ENCODE measurements around the gene CNTRL. TPM values are rescaled to one million over a fixed set of nuclear protein-coding genes. Genes with fewer than 3 reads are reported as not detected.

CNTRL gene
- total RNA-seq, 4 donors from 2014 or later, result 20.0 to 30.2 (median 27.4) TPM

GRCh38 chr9:121075251-121076036, 689 bp downstream of the CNTRL start:
- TF ChIP-seq, protein P1, sequence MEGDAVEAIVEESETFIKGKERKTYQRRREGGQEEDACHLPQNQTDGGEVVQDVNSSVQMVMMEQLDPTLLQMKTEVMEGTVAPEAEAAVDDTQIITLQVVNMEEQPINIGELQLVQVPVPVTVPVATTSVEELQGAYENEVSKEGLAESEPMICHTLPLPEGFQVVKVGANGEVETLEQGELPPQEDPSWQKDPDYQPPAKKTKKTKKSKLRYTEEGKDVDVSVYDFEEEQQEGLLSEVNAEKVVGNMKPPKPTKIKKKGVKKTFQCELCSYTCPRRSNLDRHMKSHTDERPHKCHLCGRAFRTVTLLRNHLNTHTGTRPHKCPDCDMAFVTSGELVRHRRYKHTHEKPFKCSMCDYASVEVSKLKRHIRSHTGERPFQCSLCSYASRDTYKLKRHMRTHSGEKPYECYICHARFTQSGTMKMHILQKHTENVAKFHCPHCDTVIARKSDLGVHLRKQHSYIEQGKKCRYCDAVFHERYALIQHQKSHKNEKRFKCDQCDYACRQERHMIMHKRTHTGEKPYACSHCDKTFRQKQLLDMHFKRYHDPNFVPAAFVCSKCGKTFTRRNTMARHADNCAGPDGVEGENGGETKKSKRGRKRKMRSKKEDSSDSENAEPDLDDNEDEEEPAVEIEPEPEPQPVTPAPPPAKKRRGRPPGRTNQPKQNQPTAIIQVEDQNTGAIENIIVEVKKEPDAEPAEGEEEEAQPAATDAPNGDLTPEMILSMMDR (IDR thresholded peaks at IDR 0.05; ENCODE audit: low read depth), result no peak

DNA sequence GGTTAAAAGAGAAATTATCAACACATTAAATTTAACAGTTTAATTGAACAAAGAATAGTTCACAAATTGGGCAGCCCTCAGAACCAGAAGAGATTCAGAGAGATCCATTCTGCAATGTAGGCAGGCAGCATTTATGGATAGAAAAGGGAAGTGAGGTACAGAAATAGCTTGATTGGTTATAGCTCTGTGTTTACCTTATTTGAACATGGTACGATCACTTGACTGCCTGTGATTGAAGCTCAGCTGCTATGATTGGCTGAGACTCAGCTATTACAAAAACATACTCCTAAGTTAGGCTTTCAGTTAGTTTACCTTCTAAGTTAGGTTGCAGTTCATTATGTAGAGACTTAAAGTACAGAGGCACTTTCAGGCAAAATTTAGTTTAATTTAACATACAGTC, 7.3 kb downstream of the CNTRL start:
- TF ChIP-seq, protein P1 (IDR thresholded peaks at IDR 0.05; ENCODE audit: low read depth), result no peak

- TF ChIP-seq, protein P1 (IDR thresholded peaks at IDR 0.05; ENCODE audit: low read depth), result no peak
Observed at GRCh38 chr9:121085661-121086060, 10.9 kb downstream of the CNTRL start.

GRCh38 chr9:121088576-121088975, 13.8 kb downstream of the CNTRL start:
- TF ChIP-seq, protein P1 (IDR thresholded peaks at IDR 0.05; ENCODE audit: low read depth), result no peak

- TF ChIP-seq, protein P1 (IDR thresholded peaks at IDR 0.05; ENCODE audit: low read depth), result no peak
Observed at GRCh38 chr9:121095057-121095456, 20.3 kb downstream of the CNTRL start.

GRCh38 chr9:121098567-121099198, 23.9 kb downstream of the CNTRL start:
- TF ChIP-seq, protein P1 (IDR thresholded peaks at IDR 0.05; ENCODE audit: low read depth), result no peak

DNA sequence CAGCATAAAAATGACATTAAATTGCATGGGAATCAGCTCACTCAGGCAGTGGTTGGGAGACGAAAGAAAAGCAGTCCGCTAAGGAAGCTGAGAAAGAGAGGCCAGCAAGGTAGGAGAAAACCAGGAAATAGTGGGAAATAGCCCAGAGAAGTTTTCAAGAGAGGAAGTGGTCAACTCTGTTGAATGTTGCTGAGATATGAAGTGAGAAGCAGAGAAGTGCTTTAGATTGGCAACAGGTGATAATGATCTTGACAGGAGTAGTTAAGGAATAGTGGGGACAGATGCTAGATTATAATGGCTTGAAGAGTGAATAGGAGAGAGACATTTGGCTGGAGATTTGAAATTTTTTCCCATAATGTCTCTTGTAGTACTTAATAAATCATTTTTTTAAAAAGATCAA, 30.8 kb downstream of the CNTRL start:
- TF ChIP-seq, protein P1 (IDR thresholded peaks at IDR 0.05; ENCODE audit: low read depth), result no peak

Data from subcutaneous adipose tissue (tissue), 4 donors.